ENCODE results near the gene TNFSF18. TPM values are rescaled to one million over a fixed set of nuclear protein-coding genes. Genes with fewer than 3 reads are reported as not detected.

The TNFSF18 gene
- total and polyA plus RNA-seq, 4 donors: 0.61 TPM; not detected in 3

DNA sequence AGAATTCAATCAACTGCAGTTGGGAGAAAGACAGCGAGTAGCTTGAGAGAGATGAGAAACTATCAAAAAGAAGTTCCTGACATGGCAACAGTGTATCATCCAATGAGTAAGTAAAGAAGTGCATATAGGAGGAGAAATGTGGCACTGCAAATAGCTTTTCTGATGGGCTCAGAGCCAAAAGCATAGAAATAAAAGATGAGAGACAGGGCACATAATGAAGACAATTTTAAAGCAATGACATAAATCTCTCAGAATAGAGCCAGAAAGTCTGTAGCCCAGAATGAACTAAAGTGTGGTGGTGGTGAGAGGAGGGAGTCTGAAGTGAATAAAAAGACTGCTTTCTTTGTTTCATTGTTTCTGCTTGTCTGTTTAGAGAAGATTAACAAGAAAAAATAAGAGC is 34.3 kb downstream of the TNFSF18 start:
- no peak for TF ChIP-seq REST (IDR thresholded peaks at IDR 0.05)
- no peak for TF ChIP-seq RAD21 (IDR thresholded peaks at IDR 0.05)
- no peak for TF ChIP-seq GABPA (IDR thresholded peaks at IDR 0.05 in 1 of 2, conservative IDR thresholded peaks at IDR 0.05 in 1 of 2)
- no peak for TF ChIP-seq JUND (IDR thresholded peaks at IDR 0.05)
- no peak for TF ChIP-seq ZBTB33 (IDR thresholded peaks at IDR 0.05)
- no peak for TF ChIP-seq SP1 (IDR thresholded peaks at IDR 0.05)
- no peak for TF ChIP-seq FOXA1 (IDR thresholded peaks at IDR 0.05)
- TF ChIP-seq ATF3 (IDR thresholded peaks at IDR 0.05): no peak
- no peak for TF ChIP-seq FOXA2 (IDR thresholded peaks at IDR 0.05)
- no peak for TF ChIP-seq NR2F2 (IDR thresholded peaks at IDR 0.05)
- no peak for TF ChIP-seq CTCF (IDR thresholded peaks at IDR 0.05; ENCODE audit: low read depth, low read length, missing input control)
- TF ChIP-seq EGR1 (IDR thresholded peaks at IDR 0.05; ENCODE audit: low read depth in 2 of 2): no peak
- TF ChIP-seq, protein P1, sequence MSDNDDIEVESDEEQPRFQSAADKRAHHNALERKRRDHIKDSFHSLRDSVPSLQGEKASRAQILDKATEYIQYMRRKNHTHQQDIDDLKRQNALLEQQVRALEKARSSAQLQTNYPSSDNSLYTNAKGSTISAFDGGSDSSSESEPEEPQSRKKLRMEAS (IDR thresholded peaks at IDR 0.05): no peak
- TF ChIP-seq YY1 (IDR thresholded peaks at IDR 0.05): no peak
- no peak for TF ChIP-seq HNF4A (conservative IDR thresholded peaks at IDR 0.05)
- no peak for TF ChIP-seq HNF4G (IDR thresholded peaks at IDR 0.05)
- no peak for TF ChIP-seq RXRA (IDR thresholded peaks at IDR 0.05)
- no peak for TF ChIP-seq TAF1 (conservative IDR thresholded peaks at IDR 0.05)
- Histone ChIP-seq H3K4me1 (ENCODE audit: control insufficient read depth in 4 of 4, insufficient read depth in 4 of 4, low read length in 3 of 4) (peaks cover 0 to 7% (median 0%) of the 10 kb centered on the region in 4 donors), H3K27me3 (ENCODE audit: control insufficient read depth in 4 of 4, insufficient read depth in 4 of 4, low read length in 3 of 4) (no peaks in the 10 kb centered on the region), H3K36me3 (ENCODE audit: control insufficient read depth in 4 of 4, insufficient read depth in 3 of 4, low read depth in 1 of 4, low read length in 3 of 4) (no peaks in the 10 kb centered on the region), H3K9me3 (ENCODE audit: control insufficient read depth in 4 of 4, low read length in 3 of 4) (no peaks in the 10 kb centered on the region), H3K27ac (ENCODE audit: low read depth in 1 of 2, low read length in 2 of 2) (no peak overlapping the region), H3K4me3 (ENCODE audit: low read depth in 1 of 3, low read length in 3 of 3) (no peak overlapping the region), H3K9ac (ENCODE audit: low read depth in 1 of 2, low read length in 2 of 2) (no peak overlapping the region)
- no peak for DNase-seq (ENCODE audit: low spot score)
- 96% methylated on average over 1 of the region's 1 CpG for WGBS
